HG02885 (cell line): ENCODE data around the gene TMIE.

Source experiments
- ATAC-seq: cut with Tn5 transposase; IDR thresholded peaks from one replicate; pipeline ENCODE4 v1.9.1; 2021; ENCODE audit warnings: mild to moderate bottlenecking; ENCODE audit not compliant: unreplicated experiment, poor library complexity

The TMIE gene

GRCh38 chr3:46755646-46756045, 54.5 kb downstream of the TMIE start:
- ATAC-seq, result no peak

- ATAC-seq, result no peak
These were observed 55.5 kb downstream of the TMIE start for GRCh38 chr3:46756642-46757041.

GRCh38 chr3:46759239-46760167, 58.3 kb downstream of the TMIE start:
- ATAC-seq, result no peak
